CD4-positive, alpha-beta T cell treated with Interleukin-21 for 1 hour (primary cell): ENCODE measurements around the gene ZNF22.

ENCODE experiments used
- DNase-seq: peaks from one replicate; pipeline ENCODE4 v3.0.0-alpha.2; 2020

ZNF22 gene

DNA sequence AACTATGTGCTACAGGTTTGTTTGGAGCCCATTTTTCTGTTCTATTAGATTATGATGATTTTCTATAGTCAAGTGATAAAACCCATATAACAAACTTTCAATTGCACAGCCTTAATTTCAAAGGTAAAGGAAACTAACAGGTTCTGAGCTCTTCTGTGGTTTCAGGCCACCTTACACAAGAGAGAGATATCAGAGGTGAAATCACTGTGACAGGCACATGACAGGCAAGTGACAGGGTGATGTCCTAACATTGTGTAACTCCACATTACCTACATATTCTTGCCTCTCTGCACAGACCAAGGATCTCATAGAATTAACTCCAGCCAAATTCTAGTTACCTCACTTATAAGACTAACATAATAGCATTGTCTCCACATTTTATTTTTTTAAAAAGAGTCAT, 35.0 kb downstream of the ZNF22 start:
- DNase-seq: no peak

DNA sequence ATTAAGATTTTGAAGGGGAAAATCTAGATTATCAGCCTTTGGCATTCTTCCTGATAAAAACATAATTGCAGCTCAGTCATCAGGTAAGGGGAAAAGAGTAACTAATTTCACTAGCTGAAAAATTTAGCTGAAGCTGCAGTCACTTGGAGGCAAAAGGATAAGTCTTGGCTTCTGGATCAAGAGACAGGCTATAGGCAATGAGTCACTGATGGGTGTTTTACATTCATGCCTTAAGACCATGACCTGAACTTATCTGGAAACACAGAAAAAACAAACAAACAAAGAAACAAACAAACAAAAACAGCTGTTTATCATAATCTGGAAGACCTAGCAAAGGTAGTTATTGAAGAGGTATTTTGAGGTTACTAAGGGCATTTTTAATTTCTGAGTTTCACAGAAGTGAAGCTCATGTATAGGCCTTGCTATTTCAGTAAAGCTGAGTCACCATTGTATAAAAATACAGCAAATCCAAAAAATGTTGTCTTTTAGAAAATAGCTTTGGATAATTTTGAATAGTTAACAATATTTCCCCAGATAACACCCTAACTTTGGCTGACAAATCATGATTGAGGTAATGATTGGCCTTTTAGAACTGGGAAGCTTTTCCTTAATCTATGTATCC, 40.3 kb downstream of the ZNF22 start:
- DNase-seq: no peak

DNA sequence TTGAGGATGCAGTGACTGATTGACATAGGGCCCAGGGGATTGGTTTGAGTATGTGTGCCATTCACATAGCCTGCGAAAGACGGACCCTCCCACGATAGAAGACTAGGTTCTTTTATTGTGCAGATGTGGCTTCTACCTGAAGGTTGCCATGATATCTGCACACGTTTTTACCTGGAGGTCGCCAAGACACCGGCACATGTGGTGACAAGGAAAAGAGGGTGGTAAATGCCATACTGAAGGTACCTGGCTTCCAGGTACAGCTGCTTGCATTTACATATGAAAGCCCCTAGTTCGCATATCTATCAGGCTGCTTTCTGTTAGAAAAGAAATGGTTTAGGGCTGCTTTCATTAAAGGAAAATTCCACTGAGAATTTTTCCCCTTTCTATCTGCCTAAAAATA, 43.6 kb downstream of the ZNF22 start:
- no peak for DNase-seq

DNA sequence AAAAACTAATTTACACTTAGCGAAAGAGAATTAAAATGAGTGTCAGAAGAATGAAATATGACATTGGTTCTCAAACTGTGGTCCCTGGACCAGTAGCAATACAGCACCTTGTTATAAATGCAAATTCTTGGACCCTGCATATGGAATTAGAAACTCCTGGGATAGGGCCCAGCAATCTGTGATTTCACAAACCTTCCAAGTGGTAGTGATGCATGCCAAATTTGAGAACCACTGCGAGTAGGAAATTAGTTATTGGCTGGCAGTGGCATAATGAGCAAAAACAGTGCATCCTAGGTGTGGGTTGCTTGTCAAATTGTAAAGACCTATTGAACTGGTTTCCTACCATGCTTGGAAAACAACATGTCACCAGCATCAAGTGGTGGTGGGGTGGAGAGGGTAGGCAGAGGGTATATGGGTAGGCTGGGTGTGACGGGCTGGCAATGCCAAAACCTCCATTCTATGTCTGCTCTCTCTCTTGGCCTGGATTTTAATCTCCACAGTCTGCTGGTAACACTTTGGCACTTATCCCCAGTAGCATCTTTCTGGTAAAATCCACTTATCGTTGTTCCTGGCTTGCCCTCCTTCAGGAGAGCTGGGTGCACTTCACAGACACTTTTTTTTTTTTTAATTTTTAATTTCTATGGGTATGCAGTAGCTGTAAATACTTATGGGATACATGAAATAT, 50.0 kb downstream of the ZNF22 start:
- DNase-seq: no peak

DNA sequence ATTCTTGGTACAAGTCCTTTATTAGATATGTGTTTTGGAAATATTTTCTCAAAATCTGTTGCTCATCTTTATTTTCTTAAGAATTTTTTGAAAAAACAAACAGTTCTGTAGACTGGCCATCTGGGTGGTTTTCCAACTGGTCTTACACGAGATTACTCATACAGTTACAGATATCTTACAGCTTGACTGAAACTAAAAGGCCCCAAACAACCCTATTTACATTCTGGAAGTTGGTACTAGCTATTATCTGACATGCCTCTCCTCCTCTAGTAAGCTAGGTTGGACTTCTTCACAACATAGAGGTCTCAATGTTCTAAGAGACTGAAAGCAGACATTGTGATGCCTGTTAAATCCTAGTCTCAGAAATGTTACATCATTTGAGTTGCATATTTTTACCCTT, 52.0 kb downstream of the ZNF22 start:
- no peak for DNase-seq

DNA sequence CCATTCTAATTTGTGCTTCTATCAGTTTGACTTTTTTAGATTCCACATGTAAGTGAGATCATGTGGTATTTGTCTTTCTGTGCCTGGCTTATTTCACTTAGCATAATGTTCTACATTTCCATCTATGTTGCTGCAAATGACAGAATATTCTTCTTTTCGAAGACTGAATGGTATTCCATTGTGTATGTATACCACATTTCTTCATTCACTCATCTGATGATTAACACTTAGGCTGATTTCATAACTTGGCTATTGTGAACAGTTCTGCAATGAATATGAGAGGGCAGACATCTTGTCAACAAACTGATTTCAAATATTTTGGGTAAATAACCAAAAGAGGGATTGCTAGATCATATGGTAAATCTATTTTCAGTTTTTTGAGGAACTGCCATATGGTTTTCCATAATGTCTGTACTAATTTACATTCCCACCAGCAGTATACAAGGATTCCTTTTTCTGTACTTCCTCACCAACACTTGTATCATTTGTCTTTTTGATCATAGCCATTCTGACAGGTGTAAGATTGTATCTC, 52.9 kb downstream of the ZNF22 start:
- DNase-seq: no peak
